ENCODE data around the gene AXL. TPM values are rescaled to one million over a fixed set of nuclear protein-coding genes. Genes with fewer than 3 reads are reported as not detected.

AXL gene
- total and polyA plus RNA-seq, 4 donors: 8.2 to 53.0 (median 31.0) TPM

GRCh38 chr19:41219924-41220567 is 1.0 kb downstream of the AXL start:
- WGBS, 2 donors: 39 to 48% methylated on average over 16 of the region's 16 CpGs
- Histone ChIP-seq H3K4me1 (ENCODE audit: control insufficient read depth in 5 of 5, insufficient read depth in 5 of 5, low read length in 5 of 5) (peaks cover 0 to 23% (median 4%) of the 10 kb centered on the region in 5 donors), H3K4me3 (peak overlapping the region; percentile 35), H3K9me3 (ENCODE audit: control insufficient read depth in 4 of 4, insufficient read depth in 3 of 4, low read length in 3 of 4) (no peaks in the 10 kb centered on the region), H3K27me3 (ENCODE audit: control insufficient read depth in 3 of 3, insufficient read depth in 3 of 3, low read length in 2 of 3) (no peaks in the 10 kb centered on the region), H3K9ac (ENCODE audit: insufficient read depth in 1 of 2, low read length in 2 of 2) (peak overlapping the region in 1 of 2 donors; percentile 49), H3K36me3 (ENCODE audit: control insufficient read depth in 4 of 4, insufficient read depth in 4 of 4, low read length in 4 of 4) (peaks cover 0 to 7% (median 0%) of the 10 kb centered on the region in 4 donors), H3K27ac (ENCODE audit: low read depth in 1 of 2, low read length in 1 of 2) (peak overlapping the region; percentile 5 to 86)
- TF ChIP-seq CTCF (IDR thresholded peaks at IDR 0.05; ENCODE audit: control extremely low read depth, extremely low read depth): no peak
- peak; percentile 31 for ATAC-seq (ENCODE audit: insufficient read depth, low FRiP score)
- peak in 2 of 3 donors; percentile 31 to 35 for DNase-seq

GRCh38 chr19:41220811-41221210 is 1.8 kb downstream of the AXL start:
- Histone ChIP-seq H3K9ac (ENCODE audit: insufficient read depth in 1 of 2, low read length in 2 of 2) (no peak overlapping the region), H3K36me3 (ENCODE audit: control insufficient read depth in 4 of 4, insufficient read depth in 4 of 4, low read length in 4 of 4) (peaks cover 0 to 7% (median 0%) of the 10 kb centered on the region in 4 donors), H3K4me3 (no peak overlapping the region), H3K27me3 (ENCODE audit: control insufficient read depth in 3 of 3, insufficient read depth in 3 of 3, low read length in 2 of 3) (no peaks in the 10 kb centered on the region), H3K9me3 (ENCODE audit: control insufficient read depth in 4 of 4, insufficient read depth in 3 of 4, low read length in 3 of 4) (no peaks in the 10 kb centered on the region), H3K4me1 (ENCODE audit: control insufficient read depth in 5 of 5, insufficient read depth in 5 of 5, low read length in 5 of 5) (peaks cover 0 to 26% (median 6%) of the 10 kb centered on the region in 5 donors), H3K27ac (ENCODE audit: low read depth in 1 of 2, low read length in 1 of 2) (peak overlapping the region; percentile 17 to 35)
- ATAC-seq (ENCODE audit: insufficient read depth, low FRiP score) (no peak), DNase-seq (no peak)
- 70 to 73% methylated on average over 9 of the region's 9 CpGs for WGBS, 2 donors
- no peak for TF ChIP-seq CTCF (IDR thresholded peaks at IDR 0.05; ENCODE audit: control extremely low read depth, extremely low read depth)

- no peak for TF ChIP-seq CTCF (IDR thresholded peaks at IDR 0.05; ENCODE audit: control extremely low read depth, extremely low read depth)
- WGBS, 2 donors: 87 to 93% methylated on average over 20 of the region's 20 CpGs
These were observed 2.6 kb downstream of the AXL start for GRCh38 chr19:41221514-41222205.

More at GRCh38 chr19:41221514-41222205, 2.6 kb downstream of the AXL start:
- H3K27me3 ChIP-seq (ENCODE audit: control insufficient read depth in 3 of 3, insufficient read depth in 3 of 3, low read length in 2 of 3): no peaks in the 10 kb centered on the region
- peak overlapping the region in 1 of 2 donors; percentile 3 for H3K27ac ChIP-seq (ENCODE audit: low read depth in 1 of 2, low read length in 1 of 2)
- H3K4me3 ChIP-seq: no peak overlapping the region
- no peak for ATAC-seq (ENCODE audit: insufficient read depth, low FRiP score)
- no peaks in the 10 kb centered on the region for H3K9me3 ChIP-seq (ENCODE audit: control insufficient read depth in 4 of 4, insufficient read depth in 3 of 4, low read length in 3 of 4)
- H3K36me3 ChIP-seq (ENCODE audit: control insufficient read depth in 4 of 4, insufficient read depth in 4 of 4, low read length in 4 of 4): peaks cover 0 to 7% (median 0%) of the 10 kb centered on the region in 4 donors
- no peak for DNase-seq
- no peak overlapping the region for H3K9ac ChIP-seq (ENCODE audit: insufficient read depth in 1 of 2, low read length in 2 of 2)
- peaks cover 0 to 33% (median 9%) of the 10 kb centered on the region in 5 donors for H3K4me1 ChIP-seq (ENCODE audit: control insufficient read depth in 5 of 5, insufficient read depth in 5 of 5, low read length in 5 of 5)
